GM12892 (cell line): ENCODE data around the gene RBMS2.

ENCODE experiments used
- DNase-seq: peaks from one replicate; pipeline ENCODE4 v3.0.0; 2011; ENCODE audit not compliant: insufficient read length
- FAIRE-seq: peaks from 2 replicates; lab custom pipeline; 2011; peaks lifted over from hg19 to GRCh38; lab: Jason Lieb, UNC
- POLR2A ChIP-seq: IDR thresholded peaks from 2 replicates; pipeline ENCODE4 v1.6.1; 2011; ENCODE audit warnings: low read depth, low read length, control low read depth
- POLR2AphosphoS5 ChIP-seq: IDR thresholded peaks from 2 replicates; pipeline ENCODE4 v1.6.1; 2011; ENCODE audit warnings: low read depth, low read length, control low read depth
- TAF1 ChIP-seq: IDR thresholded peaks from 2 replicates; pipeline ENCODE4 v1.6.1; 2011; ENCODE audit warnings: low read depth, mild to moderate bottlenecking, control low read depth, low read length, borderline replicate concordance

The RBMS2 gene

DNA sequence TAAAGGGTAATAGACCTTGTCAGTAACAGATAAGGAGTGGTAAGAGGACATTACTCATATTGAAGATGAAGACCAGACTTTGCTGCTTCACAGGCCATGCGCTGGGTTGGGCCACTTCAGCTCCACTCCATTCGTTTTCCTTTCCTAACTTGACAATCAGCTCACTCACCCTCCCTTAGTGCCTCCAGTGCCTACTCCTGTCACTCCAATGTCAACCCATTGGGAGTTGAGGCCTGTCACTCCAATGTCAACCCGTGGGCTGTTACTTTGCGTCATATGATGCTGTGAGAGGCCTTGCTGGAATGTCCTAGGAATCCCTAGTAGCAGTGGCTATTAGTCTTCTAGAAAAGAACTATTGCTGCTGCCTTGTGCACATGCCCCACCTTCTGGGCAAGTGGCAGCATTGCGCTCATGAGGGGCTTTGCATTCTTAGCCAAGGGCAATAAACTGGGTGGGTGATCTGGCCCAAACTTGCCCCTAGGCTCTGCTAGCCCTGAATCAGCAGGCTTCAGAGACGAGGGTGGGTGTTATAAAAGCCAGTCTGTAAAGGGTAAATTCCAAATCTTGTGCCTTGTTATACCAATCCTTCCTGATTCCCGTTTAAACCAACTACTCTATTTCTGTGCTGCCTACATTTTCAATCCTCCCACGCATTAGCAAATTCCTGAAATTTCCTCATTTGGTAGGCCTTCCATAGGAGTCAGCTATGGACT, 72.4 kb downstream of the RBMS2 start:
- peak; percentile 43 for DNase-seq
- FAIRE-seq, result peak; percentile 67
- no peak for TF ChIP-seq TAF1

DNA sequence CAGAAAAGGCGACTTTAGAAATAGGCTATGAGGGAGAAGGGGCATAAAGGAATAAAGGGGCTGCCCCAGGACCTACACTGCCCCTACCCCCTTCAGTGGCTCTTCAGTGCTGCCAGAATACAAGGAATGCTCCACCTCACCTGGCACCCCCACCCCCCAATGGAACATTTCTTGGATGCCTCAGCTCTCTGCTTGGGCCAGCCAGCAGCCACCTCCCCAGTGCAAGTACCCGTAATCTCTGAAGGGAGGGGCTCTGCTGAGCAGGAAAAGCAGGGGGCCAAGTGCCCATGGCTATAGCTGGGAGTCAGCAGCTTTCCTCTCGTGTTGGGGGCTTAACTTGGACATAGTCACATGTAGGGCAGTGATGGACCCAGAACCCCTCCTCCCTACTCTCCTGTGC, 75.2 kb downstream of the RBMS2 start:
- DNase-seq (no peak), FAIRE-seq (no peak)
- TF ChIP-seq POLR2A (no peak; the same call in 1 of the 2 replicates), POLR2AphosphoS5 (no peak), TAF1 (no peak)

DNA sequence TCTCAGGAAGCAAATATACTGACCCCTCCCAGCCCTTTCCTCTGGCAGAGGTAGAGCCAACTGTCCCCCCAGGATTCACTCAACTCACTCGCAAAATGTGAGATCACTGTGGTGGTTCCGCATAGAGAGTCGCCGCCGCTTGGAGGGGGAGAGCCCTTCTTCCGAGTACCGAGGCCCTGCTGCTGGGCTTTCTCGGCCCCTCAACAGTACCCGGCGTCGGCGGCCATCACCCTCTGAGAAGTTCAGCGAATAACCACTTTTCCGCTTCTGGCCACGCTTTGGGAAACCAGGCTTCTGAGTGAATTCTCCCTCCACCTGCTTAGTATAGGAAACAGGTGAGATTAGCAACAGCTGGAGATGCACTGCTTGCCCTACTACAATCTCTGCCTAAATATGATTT, 77.4 kb downstream of the RBMS2 start:
- DNase-seq (no peak), FAIRE-seq (no peak)
- TF ChIP-seq TAF1 (no peak), POLR2AphosphoS5 (no peak), POLR2A (no peak)

DNA sequence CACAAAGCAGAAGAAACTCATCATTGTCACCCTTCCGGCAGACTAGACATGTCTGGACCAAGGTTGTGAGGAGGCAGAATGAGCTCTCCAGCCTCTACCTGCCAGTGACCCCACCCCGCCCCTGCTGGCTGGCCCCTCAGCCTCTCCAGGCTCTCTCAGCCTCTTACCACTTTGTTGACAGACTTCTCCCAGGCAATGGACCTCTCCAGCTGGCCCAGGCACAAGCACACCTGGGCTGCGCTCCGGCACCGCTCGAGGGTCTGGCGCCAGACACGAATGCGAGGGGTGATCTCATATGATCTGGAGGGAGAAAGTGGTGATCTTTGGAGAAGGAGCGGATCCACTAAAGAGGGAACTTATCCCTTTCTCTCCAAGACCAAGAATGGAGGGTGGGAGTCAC, 78.2 kb downstream of the RBMS2 start:
- DNase-seq (no peak), FAIRE-seq (no peak)
- TF ChIP-seq POLR2AphosphoS5, result no peak
- TF ChIP-seq POLR2A, result no peak
- no peak for TF ChIP-seq TAF1

DNA sequence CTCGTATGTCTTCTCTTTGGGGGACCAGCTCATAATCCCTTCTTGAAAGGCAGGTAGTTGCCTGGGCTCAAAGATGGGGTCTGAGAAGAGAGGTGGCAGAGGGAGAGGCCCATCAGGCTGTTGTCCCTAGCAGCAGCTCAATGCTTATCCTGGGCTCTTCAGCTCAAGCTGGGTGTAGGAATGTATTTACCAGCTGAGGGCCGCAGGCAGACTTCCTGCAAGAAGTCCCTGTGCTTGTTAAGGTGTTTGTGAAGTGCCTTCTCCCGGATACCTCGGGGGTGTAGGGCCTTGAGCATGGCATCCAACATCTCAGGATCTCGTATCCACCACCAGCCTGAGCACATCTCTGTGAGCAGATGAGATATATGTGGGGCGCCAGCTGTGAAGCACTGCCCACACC, 79.1 kb downstream of the RBMS2 start:
- no peak for FAIRE-seq
- no peak for DNase-seq
- no peak for TF ChIP-seq POLR2AphosphoS5
- no peak for TF ChIP-seq TAF1
- TF ChIP-seq POLR2A, result no peak

DNA sequence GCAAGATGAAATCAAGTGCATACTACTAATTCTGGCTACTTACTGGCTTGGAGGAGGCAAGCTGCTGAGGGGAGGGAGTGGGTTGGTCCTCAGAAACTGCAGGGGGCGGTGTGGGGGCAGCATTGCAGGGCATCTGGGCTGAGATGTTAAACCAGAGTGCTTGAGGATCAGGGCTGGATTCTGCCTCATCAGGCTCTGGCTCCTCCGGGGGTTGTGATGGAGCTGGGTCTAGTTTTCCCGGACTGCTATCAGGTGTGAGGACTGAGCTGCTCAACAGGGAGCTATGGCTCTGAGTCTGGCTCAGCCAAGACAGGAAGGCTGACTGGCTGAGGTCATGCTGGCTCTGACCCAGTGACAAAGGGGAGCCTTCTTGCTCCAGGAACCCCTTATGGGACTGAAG, 79.9 kb downstream of the RBMS2 start:
- TF ChIP-seq TAF1, result no peak
- TF ChIP-seq POLR2AphosphoS5, result no peak
- TF ChIP-seq POLR2A, result no peak
- DNase-seq, result no peak
- no peak for FAIRE-seq

DNA sequence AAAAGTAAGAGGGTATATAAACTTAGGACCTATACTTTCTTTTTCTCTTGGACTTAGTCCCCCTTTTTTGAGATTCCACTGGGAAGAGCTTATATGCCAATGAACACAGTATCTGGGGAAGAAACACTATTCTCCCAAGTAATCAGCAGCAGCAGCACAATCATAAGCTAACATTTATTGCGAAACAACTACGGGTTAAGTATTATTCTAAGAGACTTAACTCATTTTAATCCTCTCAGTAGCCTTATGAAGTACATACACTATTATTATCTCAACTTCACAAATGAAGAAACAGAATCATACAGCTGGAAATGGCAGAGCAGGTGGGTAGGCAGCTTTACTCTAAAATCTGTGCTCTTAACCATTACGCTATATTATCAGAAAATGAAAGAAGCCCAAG, 80.6 kb downstream of the RBMS2 start:
- FAIRE-seq, result no peak
- TF ChIP-seq POLR2A, result no peak
- TF ChIP-seq TAF1, result no peak
- no peak for TF ChIP-seq POLR2AphosphoS5
- DNase-seq, result no peak

DNA sequence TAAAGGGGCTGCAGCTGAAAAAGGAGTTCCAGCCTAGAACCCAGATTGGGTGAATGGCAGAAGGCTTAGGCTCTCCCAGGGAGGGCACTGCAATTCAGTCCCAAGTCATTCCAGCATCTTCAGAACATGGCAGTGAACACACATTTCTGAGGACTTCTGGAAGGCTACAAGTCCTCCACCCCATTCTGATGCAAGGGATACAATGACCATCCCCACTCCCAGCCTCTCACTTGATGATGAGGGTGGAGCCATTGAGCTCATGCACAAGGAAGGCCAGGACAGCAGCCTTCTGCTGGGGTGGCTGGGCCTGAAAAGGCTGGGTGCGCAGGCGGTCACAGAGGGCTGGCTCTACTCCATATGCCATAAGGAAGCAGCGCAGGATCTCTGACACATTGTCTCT, 82.7 kb downstream of the RBMS2 start:
- TF ChIP-seq POLR2A, result no peak
- TF ChIP-seq TAF1, result no peak
- TF ChIP-seq POLR2AphosphoS5, result no peak
- DNase-seq (no peak), FAIRE-seq (no peak)

DNA sequence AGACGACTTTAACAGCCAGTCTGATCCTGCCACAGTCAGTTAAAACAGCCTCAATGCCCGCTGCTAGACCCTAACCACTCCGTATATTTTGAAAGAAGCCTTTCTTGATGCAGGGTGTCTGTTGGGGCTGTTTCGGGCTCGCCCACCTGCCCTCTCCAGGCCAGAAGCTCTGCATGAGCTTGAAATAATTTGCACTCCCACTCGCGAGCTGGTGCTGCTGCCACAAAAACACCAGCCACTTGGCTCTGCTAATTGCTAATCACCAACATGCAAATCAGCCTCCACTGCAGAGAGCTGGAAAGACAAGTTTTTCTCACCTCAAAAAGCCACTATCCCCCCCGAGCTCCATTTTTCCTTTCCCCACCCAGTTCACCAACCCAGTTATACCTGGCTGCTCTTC, 93.0 kb downstream of the RBMS2 start:
- TF ChIP-seq TAF1 (no peak), POLR2A (no peak), POLR2AphosphoS5 (no peak)
- DNase-seq (no peak), FAIRE-seq (no peak)

DNA sequence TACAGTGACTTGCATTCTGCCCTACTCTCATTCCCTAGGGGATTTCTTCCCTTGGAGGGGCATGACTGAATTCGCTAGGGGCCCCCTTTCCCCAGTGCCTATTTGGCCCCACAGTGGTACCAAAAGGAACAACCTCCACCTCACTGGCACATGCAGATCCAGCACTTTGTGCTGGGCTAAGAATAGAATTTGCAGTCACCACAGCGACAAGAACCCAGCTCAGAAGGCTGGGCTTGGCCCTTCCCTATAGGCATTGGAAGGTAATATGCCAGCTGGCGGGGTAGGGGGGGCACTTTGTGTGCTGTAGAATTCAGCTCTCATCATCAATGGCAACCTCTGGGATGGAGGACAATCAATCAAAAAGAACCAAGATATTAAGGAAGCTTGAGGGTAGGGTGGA, 94.6 kb downstream of the RBMS2 start:
- TF ChIP-seq TAF1 (no peak), POLR2A (no peak), POLR2AphosphoS5 (no peak)
- FAIRE-seq (no peak), DNase-seq (no peak)

DNA sequence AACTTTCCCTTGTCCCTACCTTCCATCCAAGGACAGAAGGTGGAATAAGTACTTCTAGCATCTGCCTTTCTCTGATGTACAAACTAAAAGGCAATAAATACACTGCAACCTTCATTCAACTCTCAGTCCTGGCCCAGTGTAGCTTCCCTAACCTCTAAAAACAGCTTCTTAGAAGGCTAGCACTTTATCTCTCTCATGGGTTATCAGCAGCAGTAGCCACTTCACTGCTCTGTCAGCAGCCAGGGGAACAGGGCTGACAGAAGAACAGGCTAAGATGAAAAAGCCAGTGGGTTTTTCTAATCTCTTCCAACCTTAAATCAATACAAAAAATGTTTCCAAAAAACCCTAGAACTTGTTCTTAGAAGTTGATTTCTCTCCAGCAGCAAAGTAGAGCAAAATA, 95.3 kb downstream of the RBMS2 start:
- no peak for FAIRE-seq

DNA sequence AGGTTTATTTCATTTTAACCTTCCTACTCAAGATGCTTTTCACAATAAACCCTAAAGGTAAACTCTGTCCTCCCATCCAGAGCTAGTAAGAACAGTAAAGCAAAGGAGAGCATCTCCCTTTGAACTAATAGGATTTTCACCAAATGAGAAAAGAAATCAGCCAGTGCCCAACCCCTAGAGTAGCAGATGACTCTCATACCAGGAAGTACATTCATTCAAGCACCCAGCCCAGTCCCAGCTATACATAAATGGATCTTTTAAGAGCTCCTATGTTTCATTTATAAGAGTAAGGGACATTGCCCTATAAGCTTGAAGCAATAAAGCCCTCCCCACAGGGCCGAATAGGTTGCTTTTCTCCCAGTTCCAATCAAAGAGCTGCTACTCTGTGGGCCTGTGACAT, 100.9 kb downstream of the RBMS2 start:
- TF ChIP-seq TAF1 (no peak), POLR2AphosphoS5 (no peak), POLR2A (no peak)
- FAIRE-seq (no peak), DNase-seq (no peak)

More for the DNA sequence above, 95.3 kb downstream of the RBMS2 start:
- DNase-seq, result no peak
- no peak for TF ChIP-seq POLR2AphosphoS5
